CD4-positive, alpha-beta T cell treated with Interleukin-6 at 100 ng/mL for 8 hours (primary cell): ENCODE measurements around the gene CFAP97D2.

Source experiments
- DNase-seq: peaks from one replicate; pipeline ENCODE4 v3.0.0-alpha.2; 2020; ENCODE audit warnings: mixed read lengths, low spot score

Gene CFAP97D2

GRCh38 chr13:114269281-114269770 is 90.3 kb downstream of the CFAP97D2 start:
- DNase-seq: no peak
